HEK293 (cell line): ENCODE measurements around the gene CCDC88C.

Experiments used
- CTCF ChIA-PET: fragments of 350-600 bp; formaldehyde crosslinking; extraction: SDS; loops from one replicate; lab custom pipeline; 2021; ENCODE audit warnings: antibody characterized with exemption; lab: Yijun Ruan, JAX
- POLR2A ChIA-PET: fragments of 300-600 bp; formaldehyde crosslinking; extraction: SDS; loops from one replicate; lab custom pipeline; 2020; ENCODE audit warnings: antibody characterized with exemption, inconsistent platforms; lab: Yijun Ruan, JAX
- H3K27ac ChIP-seq: fragments of 200-500 bp; sonication (Bioruptor generic); 2 replicates; pipeline ENCODE4 v1.5.1; 2014; ENCODE audit warnings: low read depth, low read length, control low read depth, inconsistent platforms; ENCODE audit errors: extremely low read depth
- H3K36me3 ChIP-seq, 2 experiments: fragments of 200-500 bp in 1 of 2; sonication (Bioruptor generic) in 1 of 2; 1 replicate in 1 of 2; 2 replicates in 1 of 2; pipeline ENCODE4 v1.5.1; 2014 to 2017; ENCODE audit warnings: inconsistent platforms in 2 of 2, low read length in 2 of 2; ENCODE audit not compliant: control insufficient read depth in 2 of 2, insufficient read depth in 1 of 2
- H3K4me1 ChIP-seq: fragments of 200-500 bp; sonication (Bioruptor generic); 2 replicates; pipeline ENCODE4 v1.5.1; 2014; ENCODE audit warnings: mild to moderate bottlenecking, low read length, inconsistent platforms; ENCODE audit not compliant: control insufficient read depth, insufficient read depth
- H3K4me3 ChIP-seq: 2 replicates; pipeline ENCODE4 v1.5.1; 2011; ENCODE audit warnings: low read depth, mild to moderate bottlenecking, control low read depth, low read length, moderate library complexity
- H3K9me3 ChIP-seq: fragments of 200-500 bp; sonication (Bioruptor generic); 2 replicates; pipeline ENCODE4 v1.5.1; 2014; ENCODE audit warnings: low read depth, low read length, inconsistent platforms; ENCODE audit not compliant: control insufficient read depth, insufficient read depth
- ELK4 ChIP-seq: IDR thresholded peaks from 2 replicates; pipeline ENCODE4 v1.6.1; 2011; ENCODE audit warnings: mild to moderate bottlenecking, low read depth, low read length, borderline replicate concordance
- PRDM10 ChIP-seq: fragments of 450-650 bp; formaldehyde crosslinking; IDR thresholded peaks from 2 replicates; pipeline ENCODE4 v1.5.1; 2016; ENCODE audit warnings: missing biosample characterization, missing genetic modification characterization
- PRDM2 ChIP-seq: fragments of 450-650 bp; formaldehyde crosslinking; IDR thresholded peaks from 2 replicates; pipeline ENCODE4 v1.5.1; 2016; ENCODE audit warnings: missing biosample characterization, missing genetic modification characterization, borderline replicate concordance
- PRDM6 ChIP-seq: fragments of 450-650 bp; formaldehyde crosslinking; IDR thresholded peaks from 2 replicates; pipeline ENCODE4 v1.5.1; 2017; ENCODE audit warnings: missing biosample characterization, missing genetic modification characterization
- ZBTB17 ChIP-seq: fragments of 450-650 bp; formaldehyde crosslinking; IDR thresholded peaks from 2 replicates; pipeline ENCODE4 v1.5.1; 2016; ENCODE audit warnings: missing biosample characterization, missing genetic modification characterization
- ZBTB21 ChIP-seq: fragments of 450-650 bp; formaldehyde crosslinking; IDR thresholded peaks from 2 replicates; pipeline ENCODE4 v1.5.1; 2017; ENCODE audit warnings: missing biosample characterization, missing genetic modification characterization
- ZBTB8A ChIP-seq: fragments of 450-650 bp; formaldehyde crosslinking; IDR thresholded peaks from 2 replicates; pipeline ENCODE4 v1.5.1; 2016; ENCODE audit warnings: missing biosample characterization, missing genetic modification characterization
- ZNF16 ChIP-seq: fragments of 450-650 bp; formaldehyde crosslinking; IDR thresholded peaks from 2 replicates; pipeline ENCODE4 v1.5.1; 2016; ENCODE audit warnings: low read depth, missing biosample characterization, missing genetic modification characterization
- ZNF169 ChIP-seq: fragments of 450-650 bp; formaldehyde crosslinking; IDR thresholded peaks from 2 replicates; pipeline ENCODE4 v1.5.1; 2016; ENCODE audit warnings: missing biosample characterization, missing genetic modification characterization
- ZNF341 ChIP-seq: fragments of 450-650 bp; formaldehyde crosslinking; IDR thresholded peaks from 2 replicates; pipeline ENCODE4; 2016; ENCODE audit warnings: low read depth, missing biosample characterization, missing genetic modification characterization
- ZNF350 ChIP-seq: fragments of 450-650 bp; formaldehyde crosslinking; IDR thresholded peaks from 2 replicates; pipeline ENCODE4 v1.5.0; 2017; ENCODE audit warnings: missing biosample characterization, mild to moderate bottlenecking, missing genetic modification characterization
- ZNF362 ChIP-seq: fragments of 450-650 bp; formaldehyde crosslinking; IDR thresholded peaks from 2 replicates; pipeline ENCODE4 v1.5.1; 2016; ENCODE audit warnings: missing biosample characterization, missing genetic modification characterization
- ZNF426 ChIP-seq: fragments of 450-650 bp; formaldehyde crosslinking; IDR thresholded peaks from 2 replicates; pipeline ENCODE4 v1.5.1; 2017; ENCODE audit warnings: missing biosample characterization, missing genetic modification characterization, mild to moderate bottlenecking, inconsistent platforms, moderate library complexity
- ZNF596 ChIP-seq: fragments of 450-650 bp; IDR thresholded peaks from 2 replicates; pipeline ENCODE4 v1.5.0; 2018; ENCODE audit warnings: missing biosample characterization, mild to moderate bottlenecking, missing genetic modification characterization, moderate library complexity
- ZNF670 ChIP-seq: fragments of 450-650 bp; formaldehyde crosslinking; IDR thresholded peaks from 2 replicates; pipeline ENCODE4 v1.5.1; 2016; ENCODE audit warnings: missing biosample characterization, missing genetic modification characterization, low read depth
- ZNF704 ChIP-seq: fragments of 450-650 bp; formaldehyde crosslinking; IDR thresholded peaks from 2 replicates; pipeline ENCODE4 v1.5.1; 2016; ENCODE audit warnings: missing biosample characterization, missing genetic modification characterization
- ZNF707 ChIP-seq: fragments of 450-650 bp; formaldehyde crosslinking; IDR thresholded peaks from 2 replicates; pipeline ENCODE4 v1.5.1; 2016; ENCODE audit warnings: missing biosample characterization, missing genetic modification characterization
- ZNF76 ChIP-seq: fragments of 450-650 bp; formaldehyde crosslinking; IDR thresholded peaks from 2 replicates; pipeline ENCODE4; 2016; ENCODE audit warnings: low read depth, missing biosample characterization, missing genetic modification characterization, borderline replicate concordance
- ZNF837 ChIP-seq: fragments of 450-650 bp; formaldehyde crosslinking; IDR thresholded peaks from 2 replicates; pipeline ENCODE4 v1.5.1; 2016; ENCODE audit warnings: missing biosample characterization, missing genetic modification characterization

CCDC88C gene

GRCh38 chr14:91315844-91316267, 101.8 kb downstream of the CCDC88C start:
- H3K36me3 ChIP-seq: peaks cover 9 to 64% of the 10 kb centered on the region in 2 experiments
- TF ChIP-seq PRDM10 (no peak), ZNF707 (tag by site-specific recombination) (no peak), ELK4 (no peak), ZNF426 (tag by site-specific recombination) (no peak), PRDM2 (tag by site-specific recombination) (no peak), ZNF670 (tag by site-specific recombination) (no peak), ZNF341 (tag by site-specific recombination) (no peak), ZNF350 (tag by site-specific recombination) (no peak), ZNF704 (tag by site-specific recombination) (no peak), ZBTB8A (tag by site-specific recombination) (no peak), ZNF596 (tag by site-specific recombination) (no peak), ZBTB17 (tag by site-specific recombination) (no peak), PRDM6 (no peak), ZNF76 (tag by site-specific recombination) (no peak), ZNF837 (no peak), ZNF16 (tag by site-specific recombination) (no peak), ZNF169 (no peak), ZBTB21 (tag by site-specific recombination) (no peak), ZNF362 (tag by site-specific recombination) (no peak)
- CTCF ChIA-PET: interaction anchor here (3.6 kb wide), 1 partner anchor 8 kb away, joined by 10 read pairs; no protein-coding TSS in a partner anchor
- peaks cover 6% of the 10 kb centered on the region for H3K4me1 ChIP-seq
- no peak overlapping the region for H3K4me3 ChIP-seq
- H3K9me3 ChIP-seq: no peaks in the 10 kb centered on the region
- POLR2A ChIA-PET: no interaction called here
- no peak overlapping the region for H3K27ac ChIP-seq
